ENCODE data around the gene OVOL3. TPM values are rescaled to one million over a fixed set of nuclear protein-coding genes. Genes with fewer than 3 reads are reported as not detected.

The OVOL3 gene
- total and polyA plus RNA-seq, 4 donors = not detected

DNA sequence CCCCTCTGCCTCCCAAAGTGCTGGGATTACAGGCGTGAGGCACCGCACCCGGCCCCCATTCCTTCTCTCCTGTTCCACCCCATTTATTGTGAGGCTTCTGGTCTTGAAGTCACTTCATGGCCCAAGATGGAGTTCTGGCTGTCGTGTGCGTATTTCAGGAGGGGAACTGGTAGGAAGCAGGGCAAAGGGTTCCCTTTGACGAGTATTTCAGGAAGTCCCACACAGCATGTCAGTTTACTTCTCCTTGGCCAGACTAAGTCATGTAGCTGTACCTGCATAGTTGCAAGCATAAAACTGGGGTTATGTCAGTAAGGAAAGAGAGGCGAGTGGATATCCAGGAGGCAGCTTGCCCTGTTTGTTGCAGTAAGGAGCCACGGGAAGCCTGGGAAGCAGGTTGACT is 46.1 kb upstream of the OVOL3 start:
- Histone ChIP-seq H3K27ac (ENCODE audit: low read depth in 1 of 2, low read length in 2 of 2) (no peak overlapping the region), H3K4me3 (ENCODE audit: low read depth in 1 of 3, low read length in 3 of 3) (no peak overlapping the region), H3K27me3 (ENCODE audit: control insufficient read depth in 4 of 4, insufficient read depth in 4 of 4, low read length in 3 of 4) (no peaks in the 10 kb centered on the region), H3K9me3 (ENCODE audit: control insufficient read depth in 4 of 4, low read length in 3 of 4) (no peaks in the 10 kb centered on the region), H3K9ac (ENCODE audit: low read depth in 1 of 2, low read length in 2 of 2) (no peak overlapping the region), H3K36me3 (ENCODE audit: control insufficient read depth in 4 of 4, insufficient read depth in 3 of 4, low read depth in 1 of 4, low read length in 3 of 4) (no peaks in the 10 kb centered on the region), H3K4me1 (ENCODE audit: control insufficient read depth in 4 of 4, insufficient read depth in 4 of 4, low read length in 3 of 4) (no peaks in the 10 kb centered on the region)
- no peak for DNase-seq (ENCODE audit: low spot score)
- TF ChIP-seq, protein P1, sequence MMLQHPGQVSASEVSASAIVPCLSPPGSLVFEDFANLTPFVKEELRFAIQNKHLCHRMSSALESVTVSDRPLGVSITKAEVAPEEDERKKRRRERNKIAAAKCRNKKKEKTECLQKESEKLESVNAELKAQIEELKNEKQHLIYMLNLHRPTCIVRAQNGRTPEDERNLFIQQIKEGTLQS (IDR thresholded peaks at IDR 0.05) = no peak
- TF ChIP-seq, protein P2, sequence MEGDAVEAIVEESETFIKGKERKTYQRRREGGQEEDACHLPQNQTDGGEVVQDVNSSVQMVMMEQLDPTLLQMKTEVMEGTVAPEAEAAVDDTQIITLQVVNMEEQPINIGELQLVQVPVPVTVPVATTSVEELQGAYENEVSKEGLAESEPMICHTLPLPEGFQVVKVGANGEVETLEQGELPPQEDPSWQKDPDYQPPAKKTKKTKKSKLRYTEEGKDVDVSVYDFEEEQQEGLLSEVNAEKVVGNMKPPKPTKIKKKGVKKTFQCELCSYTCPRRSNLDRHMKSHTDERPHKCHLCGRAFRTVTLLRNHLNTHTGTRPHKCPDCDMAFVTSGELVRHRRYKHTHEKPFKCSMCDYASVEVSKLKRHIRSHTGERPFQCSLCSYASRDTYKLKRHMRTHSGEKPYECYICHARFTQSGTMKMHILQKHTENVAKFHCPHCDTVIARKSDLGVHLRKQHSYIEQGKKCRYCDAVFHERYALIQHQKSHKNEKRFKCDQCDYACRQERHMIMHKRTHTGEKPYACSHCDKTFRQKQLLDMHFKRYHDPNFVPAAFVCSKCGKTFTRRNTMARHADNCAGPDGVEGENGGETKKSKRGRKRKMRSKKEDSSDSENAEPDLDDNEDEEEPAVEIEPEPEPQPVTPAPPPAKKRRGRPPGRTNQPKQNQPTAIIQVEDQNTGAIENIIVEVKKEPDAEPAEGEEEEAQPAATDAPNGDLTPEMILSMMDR (IDR thresholded peaks at IDR 0.05; ENCODE audit: low read depth, low read length, missing input control) = no peak
- TF ChIP-seq HNF4A (conservative IDR thresholded peaks at IDR 0.05) (no peak), YY1 (IDR thresholded peaks at IDR 0.05) (no peak), EGR1 (IDR thresholded peaks at IDR 0.05; ENCODE audit: low read depth in 2 of 2) (no peak), RAD21 (IDR thresholded peaks at IDR 0.05) (no peak), GABPA (IDR thresholded peaks at IDR 0.05 in 1 of 2, conservative IDR thresholded peaks at IDR 0.05 in 1 of 2) (no peak), RXRA (IDR thresholded peaks at IDR 0.05) (no peak), REST (IDR thresholded peaks at IDR 0.05) (no peak), TAF1 (conservative IDR thresholded peaks at IDR 0.05) (no peak), FOXA1 (IDR thresholded peaks at IDR 0.05) (no peak), JUND (IDR thresholded peaks at IDR 0.05) (no peak), SP1 (IDR thresholded peaks at IDR 0.05) (no peak), HNF4G (IDR thresholded peaks at IDR 0.05) (no peak), NR2F2 (IDR thresholded peaks at IDR 0.05) (no peak), FOXA2 (IDR thresholded peaks at IDR 0.05) (no peak)
- TF ChIP-seq, protein P3, sequence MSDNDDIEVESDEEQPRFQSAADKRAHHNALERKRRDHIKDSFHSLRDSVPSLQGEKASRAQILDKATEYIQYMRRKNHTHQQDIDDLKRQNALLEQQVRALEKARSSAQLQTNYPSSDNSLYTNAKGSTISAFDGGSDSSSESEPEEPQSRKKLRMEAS (IDR thresholded peaks at IDR 0.05) = no peak
- TF ChIP-seq, protein P4, sequence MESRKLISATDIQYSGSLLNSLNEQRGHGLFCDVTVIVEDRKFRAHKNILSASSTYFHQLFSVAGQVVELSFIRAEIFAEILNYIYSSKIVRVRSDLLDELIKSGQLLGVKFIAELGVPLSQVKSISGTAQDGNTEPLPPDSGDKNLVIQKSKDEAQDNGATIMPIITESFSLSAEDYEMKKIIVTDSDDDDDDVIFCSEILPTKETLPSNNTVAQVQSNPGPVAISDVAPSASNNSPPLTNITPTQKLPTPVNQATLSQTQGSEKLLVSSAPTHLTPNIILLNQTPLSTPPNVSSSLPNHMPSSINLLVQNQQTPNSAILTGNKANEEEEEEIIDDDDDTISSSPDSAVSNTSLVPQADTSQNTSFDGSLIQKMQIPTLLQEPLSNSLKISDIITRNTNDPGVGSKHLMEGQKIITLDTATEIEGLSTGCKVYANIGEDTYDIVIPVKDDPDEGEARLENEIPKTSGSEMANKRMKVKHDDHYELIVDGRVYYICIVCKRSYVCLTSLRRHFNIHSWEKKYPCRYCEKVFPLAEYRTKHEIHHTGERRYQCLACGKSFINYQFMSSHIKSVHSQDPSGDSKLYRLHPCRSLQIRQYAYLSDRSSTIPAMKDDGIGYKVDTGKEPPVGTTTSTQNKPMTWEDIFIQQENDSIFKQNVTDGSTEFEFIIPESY (IDR thresholded peaks at IDR 0.05) = no peak
- 93% methylated on average over 8 of the region's 8 CpGs for WGBS
